Fibroblast of peridontal ligament (primary cell): ENCODE measurements around the gene FILIP1.

ENCODE experiments used
- DNase-seq: peaks from one replicate; pipeline ENCODE4 v3.0.0-alpha.2; 2010; ENCODE audit errors: extremely low read depth

Gene FILIP1

GRCh38 chr6:75495011-75495410 is 1.4 kb upstream of the FILIP1 start:
- DNase-seq: no peak

- no peak for DNase-seq
Measured at GRCh38 chr6:75494290-75494689, 690 bp upstream of the FILIP1 start.

GRCh38 chr6:75492386-75493153 is 1.0 kb downstream of the FILIP1 start:
- DNase-seq: no peak

- no peak for DNase-seq
Measured at GRCh38 chr6:75491291-75491690, 2.3 kb downstream of the FILIP1 start.

GRCh38 chr6:75490706-75491105 is 2.9 kb downstream of the FILIP1 start:
- no peak for DNase-seq

GRCh38 chr6:75489025-75489424 is 4.6 kb downstream of the FILIP1 start:
- DNase-seq: peak; percentile 14

GRCh38 chr6:75488033-75488432 is 5.6 kb downstream of the FILIP1 start:
- DNase-seq: peak; percentile 77

GRCh38 chr6:75486850-75487518 is 6.6 kb downstream of the FILIP1 start:
- no peak for DNase-seq

- no peak for DNase-seq
Measured at GRCh38 chr6:75484535-75484934, 9.1 kb downstream of the FILIP1 start.

- no peak for DNase-seq
Measured at GRCh38 chr6:75483136-75483952, 10.3 kb downstream of the FILIP1 start.

GRCh38 chr6:75481936-75482593 is 11.5 kb downstream of the FILIP1 start:
- DNase-seq: peak; percentile 88

- DNase-seq: peak; percentile 40
Measured at GRCh38 chr6:75481394-75481793, 12.2 kb downstream of the FILIP1 start.

GRCh38 chr6:75480425-75480824 is 13.2 kb downstream of the FILIP1 start:
- DNase-seq: peak; percentile 67

- no peak for DNase-seq
Measured at GRCh38 chr6:75479712-75480111, 13.9 kb downstream of the FILIP1 start.

- no peak for DNase-seq
Measured at GRCh38 chr6:75478929-75479328, 14.7 kb downstream of the FILIP1 start.

GRCh38 chr6:75472885-75473284 is 20.7 kb downstream of the FILIP1 start:
- no peak for DNase-seq

- DNase-seq: no peak
Measured at GRCh38 chr6:75467966-75468365, 25.6 kb downstream of the FILIP1 start.

GRCh38 chr6:75467284-75467683 is 26.3 kb downstream of the FILIP1 start:
- no peak for DNase-seq

GRCh38 chr6:75466636-75467035 is 27.0 kb downstream of the FILIP1 start:
- no peak for DNase-seq

GRCh38 chr6:75463908-75464307 is 29.7 kb downstream of the FILIP1 start:
- DNase-seq: no peak

GRCh38 chr6:75463061-75463460 is 30.5 kb downstream of the FILIP1 start:
- no peak for DNase-seq

- peak; percentile 49 for DNase-seq
Measured at GRCh38 chr6:75460681-75461080, 32.9 kb downstream of the FILIP1 start.
